ENCODE measurements around the gene TBC1D24.
"Not testable (repeated sequence)": the region's sequence is repeated elsewhere in the genome, so short reads cannot be mapped to it uniquely, and the experiment has no call there.

TBC1D24 gene

DNA sequence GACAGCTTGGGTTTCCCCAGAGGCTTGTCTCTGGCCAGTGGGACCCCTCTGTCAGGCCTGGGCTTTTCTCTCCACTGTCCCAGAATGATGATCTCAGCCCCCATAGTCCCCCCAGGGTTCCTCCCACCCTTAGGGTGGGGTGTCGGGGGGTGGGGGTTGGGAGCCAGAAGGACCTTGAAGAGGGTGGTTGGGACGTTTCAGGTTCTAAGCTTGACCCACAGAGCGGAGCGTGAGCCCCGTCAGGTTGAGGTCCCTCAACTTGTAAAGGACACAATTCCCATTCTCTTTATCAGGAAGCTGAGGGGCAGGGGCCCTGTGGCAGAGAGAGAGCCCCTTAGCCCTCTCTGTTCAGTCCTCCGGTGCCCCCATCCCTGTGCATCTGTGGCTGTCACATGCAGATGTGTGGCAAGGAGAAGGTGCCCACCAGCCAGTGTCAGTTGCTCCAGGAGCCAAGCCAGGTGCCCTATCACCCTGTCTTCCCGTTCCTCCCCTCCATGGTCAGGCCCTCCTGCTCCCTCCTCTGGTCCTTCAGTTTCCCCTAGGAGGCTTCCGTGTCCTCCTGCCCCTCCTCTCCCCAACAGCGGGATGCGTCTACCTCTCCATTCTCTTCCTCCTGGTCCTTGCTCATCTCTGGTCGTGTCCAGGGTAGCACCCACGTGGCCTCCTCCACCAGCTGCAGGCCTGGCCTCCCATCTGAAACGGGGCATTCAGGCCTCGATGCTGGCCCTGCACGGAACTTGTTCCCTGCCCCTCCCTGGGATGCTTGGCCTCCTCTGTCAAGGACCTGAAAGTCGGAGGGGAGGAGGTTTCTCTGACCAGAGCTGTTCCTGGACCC, 5.3 kb upstream of the TBC1D24 start:
- no peak for DNase-seq

DNA sequence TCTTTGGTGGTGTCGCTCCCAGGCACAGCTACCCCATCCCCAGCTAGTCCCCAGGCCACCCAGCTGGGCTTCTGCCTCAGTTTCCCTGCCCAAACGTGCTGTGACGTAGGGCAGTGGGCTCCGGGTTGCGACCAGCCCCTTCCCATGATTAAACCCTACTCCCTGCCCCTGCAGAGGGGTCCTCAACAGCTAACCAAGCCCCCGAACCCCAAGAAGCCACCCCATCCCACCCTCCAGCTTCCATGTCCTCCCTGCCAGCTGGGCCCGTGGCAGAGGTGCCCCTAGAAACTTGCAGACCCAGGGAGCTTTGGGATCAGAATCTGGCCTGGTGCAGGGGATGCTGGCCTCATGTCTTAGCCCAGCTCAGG, 4.7 kb upstream of the TBC1D24 start:
- DNase-seq, result no peak

DNA sequence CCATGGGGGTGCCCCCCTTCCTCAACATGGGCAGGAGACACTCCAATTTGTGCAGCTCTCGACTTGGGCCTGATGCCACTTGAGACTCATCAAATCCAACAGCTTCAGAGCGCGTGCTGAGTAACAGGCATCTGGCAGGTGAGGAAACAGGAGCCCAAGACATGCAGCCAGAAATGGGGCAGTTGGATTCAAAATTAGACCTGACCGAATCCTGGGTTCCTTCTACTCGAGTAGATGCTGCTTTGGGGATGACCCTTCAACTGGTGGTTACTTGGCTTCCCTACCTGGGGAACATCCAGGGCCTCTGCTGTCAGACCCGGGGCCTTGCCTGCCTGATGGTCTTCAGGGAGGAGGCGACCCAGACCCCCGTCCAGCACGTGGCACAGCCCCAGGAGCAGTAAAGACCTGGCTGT, 4.3 kb upstream of the TBC1D24 start:
- no peak for DNase-seq

DNA sequence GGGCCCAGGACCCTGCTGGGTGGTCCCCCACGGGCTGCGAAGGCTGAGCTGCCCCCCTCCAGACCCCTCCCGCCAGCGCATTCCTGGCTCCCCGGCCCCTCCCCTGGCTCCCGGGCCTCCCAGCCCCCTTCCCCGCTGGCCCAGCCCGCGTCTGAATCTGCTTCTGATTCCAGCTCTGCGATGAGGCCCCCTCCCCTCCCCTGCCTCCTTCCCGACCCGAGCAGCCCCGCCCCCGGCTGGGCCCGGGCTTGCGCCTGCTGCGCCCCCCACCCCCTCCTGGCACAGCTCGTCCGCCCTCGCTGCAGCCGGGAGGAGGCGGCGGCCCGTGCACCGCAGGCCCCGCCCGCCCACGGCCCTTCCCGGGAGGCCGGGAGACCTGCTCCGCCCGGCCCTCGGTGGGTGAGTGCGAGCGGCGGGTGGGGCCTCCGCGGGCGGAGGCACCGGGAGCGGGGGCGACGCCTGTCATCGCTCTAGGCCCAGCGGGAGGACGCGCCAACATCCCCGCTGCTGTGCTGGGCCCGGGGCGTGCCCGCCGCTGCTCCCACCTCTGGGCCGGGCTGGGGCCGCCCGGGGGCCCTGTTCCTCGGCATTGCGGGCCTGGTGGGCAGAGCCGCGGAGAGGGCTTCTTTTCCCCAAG, 3.8 kb upstream of the TBC1D24 start, which contains the start of gene NTN3:
Gene NTN3 (plus strand): TSS at position 282 of the 637 bp plus-strand sequence. CDS start 405 bp downstream, outside the sequence.
- DNase-seq, result no peak

DNA sequence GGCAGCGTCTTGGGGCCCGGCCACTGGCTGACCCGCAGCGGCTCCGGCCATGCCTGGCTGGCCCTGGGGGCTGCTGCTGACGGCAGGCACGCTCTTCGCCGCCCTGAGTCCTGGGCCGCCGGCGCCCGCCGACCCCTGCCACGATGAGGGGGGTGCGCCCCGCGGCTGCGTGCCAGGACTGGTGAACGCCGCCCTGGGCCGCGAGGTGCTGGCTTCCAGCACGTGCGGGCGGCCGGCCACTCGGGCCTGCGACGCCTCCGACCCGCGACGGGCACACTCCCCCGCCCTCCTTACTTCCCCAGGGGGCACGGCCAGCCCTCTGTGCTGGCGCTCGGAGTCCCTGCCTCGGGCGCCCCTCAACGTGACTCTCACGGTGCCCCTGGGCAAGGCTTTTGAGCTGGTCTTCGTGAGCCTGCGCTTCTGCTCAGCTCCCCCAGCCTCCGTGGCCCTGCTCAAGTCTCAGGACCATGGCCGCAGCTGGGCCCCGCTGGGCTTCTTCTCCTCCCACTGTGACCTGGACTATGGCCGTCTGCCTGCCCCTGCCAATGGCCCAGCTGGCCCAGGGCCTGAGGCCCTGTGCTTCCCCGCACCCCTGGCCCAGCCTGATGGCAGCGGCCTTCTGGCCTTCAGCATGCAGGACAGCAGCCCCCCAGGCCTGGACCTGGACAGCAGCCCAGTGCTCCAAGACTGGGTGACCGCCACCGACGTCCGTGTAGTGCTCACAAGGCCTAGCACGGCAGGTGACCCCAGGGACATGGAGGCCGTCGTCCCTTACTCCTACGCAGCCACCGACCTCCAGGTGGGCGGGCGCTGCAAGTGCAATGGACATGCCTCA, 3.1 kb upstream of the TBC1D24 start:
- no peak for DNase-seq

DNA sequence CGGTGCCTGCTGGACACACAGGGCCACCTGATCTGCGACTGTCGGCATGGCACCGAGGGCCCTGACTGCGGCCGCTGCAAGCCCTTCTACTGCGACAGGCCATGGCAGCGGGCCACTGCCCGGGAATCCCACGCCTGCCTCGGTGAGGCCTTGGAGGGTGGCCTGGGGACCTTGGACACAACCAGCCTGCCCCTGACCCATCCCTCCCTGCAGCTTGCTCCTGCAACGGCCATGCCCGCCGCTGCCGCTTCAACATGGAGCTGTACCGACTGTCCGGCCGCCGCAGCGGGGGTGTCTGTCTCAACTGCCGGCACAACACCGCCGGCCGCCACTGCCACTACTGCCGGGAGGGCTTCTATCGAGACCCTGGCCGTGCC, 2.5 kb upstream of the TBC1D24 start:
- no peak for DNase-seq

DNA sequence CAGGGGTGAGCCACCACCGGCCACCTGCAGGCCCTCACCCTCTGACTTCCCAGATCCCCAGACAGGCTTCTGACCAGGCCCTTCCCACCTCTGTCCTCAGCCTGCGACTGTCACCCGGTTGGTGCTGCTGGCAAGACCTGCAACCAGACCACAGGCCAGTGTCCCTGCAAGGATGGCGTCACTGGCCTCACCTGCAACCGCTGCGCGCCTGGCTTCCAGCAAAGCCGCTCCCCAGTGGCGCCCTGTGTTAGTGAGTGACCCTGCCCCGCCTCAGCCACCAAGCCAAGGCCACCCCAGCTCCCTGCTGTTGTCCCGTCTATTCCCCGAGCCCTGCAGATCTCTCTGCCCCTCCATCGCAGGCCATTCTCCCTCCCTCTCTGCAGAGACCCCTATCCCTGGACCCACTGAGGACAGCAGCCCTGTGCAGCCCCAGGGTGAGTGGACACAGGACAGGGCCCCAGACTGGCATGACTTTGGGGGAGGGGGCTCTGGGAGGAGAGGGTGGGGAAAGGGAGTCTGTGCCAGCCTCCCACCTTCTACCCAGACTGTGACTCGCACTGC, 2.0 kb upstream of the TBC1D24 start:
- DNase-seq, result no peak

DNA sequence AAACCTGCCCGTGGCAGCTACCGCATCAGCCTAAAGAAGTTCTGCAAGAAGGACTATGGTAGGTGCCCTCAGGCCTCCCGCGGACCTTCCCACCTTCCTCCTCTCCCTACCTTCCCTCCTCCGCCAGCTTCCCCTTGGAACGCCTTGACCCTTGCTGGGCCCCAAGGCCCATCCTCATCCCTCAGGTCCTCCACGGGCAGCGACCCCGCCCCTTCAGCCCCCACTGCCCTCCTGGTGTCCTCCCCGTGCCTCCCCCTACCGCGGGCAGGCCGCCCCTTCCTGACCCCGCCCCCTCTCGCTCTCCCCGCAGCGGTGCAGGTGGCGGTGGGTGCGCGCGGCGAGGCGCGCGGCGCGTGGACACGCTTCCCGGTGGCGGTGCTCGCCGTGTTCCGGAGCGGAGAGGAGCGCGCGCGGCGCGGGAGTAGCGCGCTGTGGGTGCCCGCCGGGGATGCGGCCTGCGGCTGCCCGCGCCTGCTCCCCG, 1.4 kb upstream of the TBC1D24 start:
- DNase-seq, result no peak

DNA sequence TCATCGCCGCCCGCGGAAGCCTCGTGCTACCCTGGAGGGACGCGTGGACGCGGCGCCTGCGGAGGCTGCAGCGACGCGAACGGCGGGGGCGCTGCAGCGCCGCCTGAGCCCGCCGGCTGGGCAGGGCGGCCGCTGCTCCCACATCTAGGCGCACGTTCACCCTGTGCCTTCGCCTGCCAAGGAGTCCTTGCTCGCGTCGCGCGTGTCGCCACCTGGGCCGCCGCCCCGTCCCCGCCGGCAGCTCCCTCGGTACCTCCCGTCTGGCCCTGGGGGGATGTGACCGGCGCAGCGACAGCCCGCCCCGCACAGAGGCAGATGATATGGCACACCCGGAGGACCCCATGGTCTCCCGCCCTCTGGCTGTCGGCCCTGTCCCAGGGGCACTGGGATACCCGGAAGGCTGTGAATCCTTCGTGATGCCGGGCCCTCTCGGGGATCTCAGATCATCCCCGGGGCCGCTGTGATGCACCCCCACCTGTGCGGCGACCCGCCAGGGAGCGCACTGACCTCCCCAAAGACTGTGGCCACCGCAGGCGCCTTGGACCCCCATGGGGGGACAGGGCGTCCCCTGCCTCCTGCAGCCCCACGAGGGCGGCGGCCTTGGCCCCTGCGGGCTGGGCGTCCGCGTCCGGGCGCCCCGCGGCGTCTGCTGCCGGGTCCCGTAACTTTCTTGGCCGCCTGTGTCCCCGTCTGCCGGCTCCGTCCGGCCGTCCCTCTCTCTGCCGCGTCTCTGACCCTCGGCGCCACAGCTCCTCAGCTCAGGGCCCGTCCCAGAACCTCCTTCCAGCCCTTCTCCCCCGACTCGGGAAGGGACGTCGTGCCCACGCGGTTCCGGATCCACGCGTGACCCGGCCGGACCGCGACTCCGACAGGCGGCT, 689 bp upstream of the TBC1D24 start:
- no peak for DNase-seq

DNA sequence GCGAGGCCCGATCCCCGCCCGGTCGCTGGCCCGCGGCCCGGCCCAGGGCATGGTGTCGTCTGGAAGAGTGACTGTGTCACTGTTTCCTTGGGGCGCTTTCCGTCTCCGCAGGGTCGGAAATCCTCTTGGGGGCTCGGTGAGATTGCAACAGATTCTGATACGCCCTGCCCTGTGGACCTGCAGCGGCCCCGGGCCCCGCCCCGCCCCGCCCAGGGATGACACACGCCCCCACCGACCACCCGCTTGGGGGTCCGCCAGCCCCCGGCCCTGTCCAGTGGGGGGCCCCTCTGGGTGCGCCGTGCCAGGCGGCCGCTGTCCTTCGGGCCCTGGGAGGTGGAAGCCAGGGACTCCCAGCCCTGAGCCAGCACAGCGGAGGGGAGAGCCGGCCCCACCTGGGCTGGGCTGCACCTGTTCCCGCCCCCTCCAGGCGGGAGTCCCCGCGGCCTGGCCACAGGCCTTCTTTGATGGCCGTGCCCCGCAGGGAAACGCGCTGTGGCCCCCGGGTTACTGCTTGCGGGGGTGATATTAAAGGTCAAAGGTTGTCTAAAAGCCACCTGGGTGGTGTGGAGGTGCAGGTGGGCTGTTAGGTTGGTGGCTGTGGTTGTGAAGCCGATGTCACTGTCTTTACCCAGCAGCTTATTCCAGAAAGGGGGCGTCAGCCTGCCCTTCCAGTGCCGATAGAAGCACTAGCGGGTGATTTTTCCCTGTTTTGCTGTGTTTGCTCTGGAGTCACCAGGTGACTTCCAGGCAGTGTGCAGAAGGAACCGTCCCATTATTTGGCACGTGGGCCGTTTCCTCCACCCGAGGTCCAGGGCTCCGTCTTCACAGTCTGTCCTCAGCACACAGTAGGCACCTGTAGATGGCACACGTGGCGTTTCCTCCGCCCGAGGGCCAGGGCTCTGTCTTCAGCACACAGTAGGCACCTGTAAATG, 752 bp downstream of the TBC1D24 start:
- DNase-seq, result no peak

DNA sequence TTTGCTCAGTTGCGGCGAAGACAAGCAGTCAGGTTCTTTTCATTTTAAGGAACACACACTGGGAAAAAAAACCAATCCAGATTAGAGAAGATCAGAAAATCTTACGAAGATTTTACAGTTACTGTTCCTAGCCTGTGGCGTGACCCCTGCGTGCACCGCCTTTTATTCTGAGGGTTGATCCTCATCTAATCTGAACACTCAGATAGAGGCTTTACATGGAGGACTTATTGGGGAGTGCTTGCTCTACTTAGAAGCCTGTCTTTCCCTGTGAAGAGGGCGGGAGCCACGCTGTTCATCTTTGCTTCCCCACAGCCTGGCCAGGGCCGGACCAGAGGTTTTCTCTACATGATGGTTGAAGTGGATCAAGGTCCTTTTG, 1.4 kb downstream of the TBC1D24 start:
- no peak for DNase-seq

DNA sequence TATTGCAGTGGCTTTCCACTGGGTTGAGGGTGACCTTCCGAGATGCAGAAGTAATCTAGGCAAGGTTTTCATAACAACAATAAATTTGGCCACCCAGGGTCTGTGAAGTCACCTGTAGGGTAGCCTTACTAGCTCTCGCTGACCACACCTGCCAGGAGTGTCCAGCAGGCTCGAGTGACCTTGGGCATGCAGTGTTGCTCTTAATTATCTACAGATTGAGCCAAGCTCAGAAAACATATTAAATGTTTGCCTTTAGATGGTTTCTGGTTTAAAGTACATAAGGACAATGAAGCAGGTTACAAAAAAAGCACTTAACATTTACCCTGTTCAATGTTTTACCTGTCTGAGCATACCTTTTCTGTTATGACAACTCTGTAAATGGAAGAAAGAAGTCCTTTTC, 1.8 kb downstream of the TBC1D24 start:
- DNase-seq, result no peak

DNA sequence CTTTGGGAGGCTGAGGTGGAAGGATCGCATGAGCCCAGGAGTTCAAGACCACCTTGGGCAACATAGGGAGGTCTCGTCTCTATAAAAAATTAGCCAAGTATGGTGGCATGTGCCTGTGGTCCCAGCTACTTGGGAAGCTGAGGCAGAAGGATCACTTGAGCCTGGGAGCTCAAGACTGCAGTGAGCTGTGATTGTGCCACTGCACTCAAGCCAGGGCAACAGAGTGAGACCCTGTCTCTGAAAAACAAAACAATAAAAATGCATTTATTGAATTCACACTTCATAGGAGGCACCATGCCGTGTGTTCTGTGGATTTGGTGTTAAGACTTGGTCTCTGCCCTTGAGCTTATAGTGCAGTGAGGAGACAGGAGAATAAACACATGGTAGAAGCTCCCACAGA, 2.4 kb downstream of the TBC1D24 start:
- no peak for DNase-seq

DNA sequence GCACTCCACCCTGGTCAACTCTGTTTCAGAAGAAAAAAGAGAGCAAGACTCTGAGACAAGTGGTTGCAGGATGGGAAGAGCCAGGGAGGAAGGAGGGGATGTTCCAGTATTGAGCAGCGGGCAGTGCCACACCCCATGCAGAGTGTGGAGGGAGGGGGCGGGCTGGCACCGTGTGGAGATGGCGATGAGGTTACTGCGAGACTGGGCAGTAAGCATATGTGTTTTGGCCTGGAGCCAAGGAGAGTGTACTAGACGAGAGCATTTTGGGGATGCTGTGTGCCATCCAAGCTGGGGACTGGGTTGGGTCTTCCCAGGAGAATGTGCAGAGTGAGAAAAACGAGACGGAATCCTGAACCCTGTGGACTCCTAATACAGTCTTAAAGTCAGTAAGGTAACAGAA, 3.4 kb downstream of the TBC1D24 start:
- no peak for DNase-seq

DNA sequence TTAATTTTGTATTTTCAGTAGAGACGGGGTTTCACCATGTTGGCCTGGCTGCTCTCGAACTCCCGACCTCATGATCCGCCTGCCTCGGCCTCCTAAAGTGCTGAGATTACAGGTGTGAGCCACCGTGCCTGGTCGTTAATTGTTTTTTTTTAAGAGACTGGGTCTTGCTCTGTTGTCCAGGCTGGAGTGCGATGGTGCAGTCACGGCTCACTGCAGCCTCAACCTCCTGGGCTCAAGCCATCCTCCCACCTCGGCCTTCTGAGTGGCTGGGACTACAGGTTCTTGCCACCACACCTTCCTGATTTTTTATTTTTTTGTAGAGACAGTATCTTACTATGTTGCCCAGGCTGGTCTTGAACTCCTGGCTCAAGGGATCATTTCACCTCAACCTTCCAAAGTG, 5.1 kb downstream of the TBC1D24 start:
- not testable (repeated sequence) for DNase-seq

DNA sequence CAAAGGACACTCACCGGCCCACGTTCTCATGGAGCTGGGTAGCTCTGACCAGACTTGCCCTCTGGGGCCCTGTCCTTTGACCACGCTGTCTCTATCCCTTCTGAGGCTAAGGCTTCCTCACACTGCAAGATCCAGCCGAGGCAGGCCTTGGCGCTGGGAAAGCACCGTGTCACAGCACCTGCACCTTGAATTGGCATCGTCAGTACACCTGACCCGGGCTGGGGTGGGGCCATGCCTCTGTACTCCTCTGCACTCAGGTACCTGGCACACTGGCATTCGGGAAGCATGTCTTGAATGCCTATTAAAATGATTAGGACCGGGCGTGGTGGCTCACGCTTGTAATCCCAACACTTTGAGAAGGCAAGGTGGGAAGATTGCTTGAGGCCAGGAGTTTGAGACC, 6.0 kb downstream of the TBC1D24 start:
- DNase-seq, result no peak

DNA sequence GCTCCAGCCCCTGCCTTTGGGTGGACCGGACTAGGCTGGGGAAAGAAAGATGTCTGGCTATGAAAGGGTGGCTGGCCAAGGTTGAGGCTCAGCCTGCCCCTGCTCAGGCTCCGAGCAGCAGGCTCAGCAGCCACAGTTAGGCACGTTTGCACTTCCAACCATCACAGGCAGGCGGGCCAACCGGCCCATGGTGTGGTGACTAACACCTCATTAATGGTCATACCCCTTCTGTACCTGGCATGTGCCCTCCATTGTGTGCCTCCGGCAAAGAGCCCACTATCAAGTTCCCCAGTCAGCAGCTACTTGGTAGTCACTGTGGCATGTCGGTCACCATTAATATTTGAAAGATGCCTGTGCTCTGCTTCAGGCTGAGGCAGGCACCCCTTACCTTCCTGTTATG, 6.7 kb downstream of the TBC1D24 start:
- no peak for DNase-seq

DNA sequence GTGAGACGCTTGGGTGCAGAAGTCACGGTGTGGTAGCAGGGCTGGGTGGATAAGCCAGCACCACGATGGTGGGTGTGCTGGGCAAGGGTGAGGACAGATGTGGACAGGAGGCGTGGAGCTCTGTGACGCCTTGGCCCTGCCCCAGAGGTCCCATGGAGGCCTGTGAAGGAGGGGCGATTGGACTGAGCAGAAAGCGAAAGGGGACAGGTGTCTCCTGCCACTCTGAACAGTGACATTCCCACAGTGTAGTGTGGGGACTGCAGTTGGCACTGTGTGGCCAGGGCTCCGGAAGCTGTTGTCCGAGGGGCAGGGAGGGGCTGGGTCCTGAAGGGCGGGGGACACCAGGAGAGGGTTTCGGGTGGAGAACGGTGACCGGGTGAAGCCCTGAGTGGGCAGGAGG, 7.3 kb downstream of the TBC1D24 start:
- DNase-seq, result no peak

DNA sequence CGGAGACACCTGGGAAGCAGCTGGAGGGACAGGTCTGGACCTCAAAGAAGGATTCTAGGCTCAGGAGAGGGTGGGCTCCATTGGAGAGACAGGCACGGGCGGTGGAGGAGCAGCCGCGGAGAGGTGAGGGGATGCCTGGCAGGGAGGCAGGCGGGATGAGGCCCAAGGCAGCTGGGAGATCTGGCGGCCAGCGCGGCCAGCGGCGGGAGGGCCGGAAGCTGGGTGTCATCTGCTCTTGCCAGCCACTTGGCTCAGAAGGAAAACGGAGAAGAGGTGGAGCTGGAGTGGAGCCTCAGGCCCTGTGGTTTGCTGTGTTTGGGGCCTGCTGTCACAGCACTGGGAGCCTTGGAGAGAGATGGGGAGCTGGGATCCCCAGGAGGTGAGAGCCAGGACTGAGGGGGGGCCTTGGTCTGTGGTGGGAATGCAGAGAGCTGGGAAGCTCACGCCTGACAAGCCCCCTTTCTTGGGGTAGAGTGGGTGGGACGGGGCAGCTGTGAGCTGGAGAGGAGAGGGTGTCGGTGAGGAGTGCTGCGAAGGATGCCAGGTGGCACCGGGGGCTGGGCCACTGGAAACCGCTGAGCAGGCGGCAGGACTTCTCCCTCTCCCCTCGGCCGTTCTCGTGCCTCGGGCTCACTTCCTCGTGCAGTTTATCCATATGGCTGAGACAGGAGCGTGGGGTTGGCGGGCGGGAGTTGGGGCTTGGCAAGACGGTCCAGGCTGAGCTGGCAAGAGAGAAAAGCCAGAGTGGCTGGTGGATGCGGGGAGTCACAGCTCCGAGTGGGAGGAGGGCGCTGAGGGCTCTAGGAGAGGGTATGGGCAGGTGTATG, 8.0 kb downstream of the TBC1D24 start:
- DNase-seq, result no peak
